GM18526 (cell line): ENCODE results near the gene CFAP97D2.

ENCODE experiments used
- POLR2A ChIP-seq: IDR thresholded peaks from 3 replicates; pipeline ENCODE4 v1.6.1; 2011; ENCODE audit not compliant: insufficient read length; ENCODE audit errors: extremely low read depth

The CFAP97D2 gene

DNA sequence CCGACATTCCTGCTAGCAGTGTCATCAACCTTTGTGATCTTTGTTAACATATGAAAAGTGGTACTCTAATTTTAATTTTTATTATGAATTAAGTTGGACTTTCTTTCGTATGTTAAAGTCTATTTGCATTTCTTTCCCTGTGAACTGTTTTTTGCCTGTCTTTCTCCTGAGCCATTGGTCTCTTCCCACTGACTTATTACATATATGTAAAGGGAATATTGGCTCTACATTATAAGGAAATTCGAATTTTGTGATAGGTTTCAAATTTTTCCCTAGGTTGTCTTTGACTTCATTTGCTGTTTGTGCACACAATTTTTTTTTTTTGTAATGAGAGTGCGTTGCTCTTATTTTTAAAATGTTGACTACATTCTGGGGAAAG is 55.2 kb downstream of the CFAP97D2 start:
- TF ChIP-seq POLR2A, result no peak

- TF ChIP-seq POLR2A, result peak; percentile 65
These were observed 55.8 kb downstream of the CFAP97D2 start, which contains the start of gene CDC16 for GRCh38 chr13:114234645-114235421. CDC16 (plus strand) TSS chr13:114234897; CDS start chr13:114235085, 188 bp downstream.

- no peak for TF ChIP-seq POLR2A
These were observed 56.6 kb downstream of the CFAP97D2 start for GRCh38 chr13:114235697-114236096.

DNA sequence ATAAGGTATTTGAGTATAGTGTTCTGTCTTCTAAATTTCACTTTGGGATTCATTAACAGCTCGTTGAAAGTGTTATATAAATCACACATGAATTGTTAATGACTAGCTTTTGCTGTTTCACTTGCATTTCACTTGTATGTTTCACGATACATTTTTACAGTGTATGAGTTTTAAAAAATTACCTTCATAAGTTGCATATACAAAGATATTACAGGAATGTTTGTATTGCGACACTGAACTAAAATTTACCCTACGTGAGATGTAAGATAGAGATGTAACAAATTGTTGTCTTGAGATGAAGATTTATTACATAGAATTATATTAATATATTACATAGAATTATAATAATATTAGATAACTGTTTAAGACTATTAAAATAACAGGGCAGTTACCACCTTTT is 57.2 kb downstream of the CFAP97D2 start:
- no peak for TF ChIP-seq POLR2A

DNA sequence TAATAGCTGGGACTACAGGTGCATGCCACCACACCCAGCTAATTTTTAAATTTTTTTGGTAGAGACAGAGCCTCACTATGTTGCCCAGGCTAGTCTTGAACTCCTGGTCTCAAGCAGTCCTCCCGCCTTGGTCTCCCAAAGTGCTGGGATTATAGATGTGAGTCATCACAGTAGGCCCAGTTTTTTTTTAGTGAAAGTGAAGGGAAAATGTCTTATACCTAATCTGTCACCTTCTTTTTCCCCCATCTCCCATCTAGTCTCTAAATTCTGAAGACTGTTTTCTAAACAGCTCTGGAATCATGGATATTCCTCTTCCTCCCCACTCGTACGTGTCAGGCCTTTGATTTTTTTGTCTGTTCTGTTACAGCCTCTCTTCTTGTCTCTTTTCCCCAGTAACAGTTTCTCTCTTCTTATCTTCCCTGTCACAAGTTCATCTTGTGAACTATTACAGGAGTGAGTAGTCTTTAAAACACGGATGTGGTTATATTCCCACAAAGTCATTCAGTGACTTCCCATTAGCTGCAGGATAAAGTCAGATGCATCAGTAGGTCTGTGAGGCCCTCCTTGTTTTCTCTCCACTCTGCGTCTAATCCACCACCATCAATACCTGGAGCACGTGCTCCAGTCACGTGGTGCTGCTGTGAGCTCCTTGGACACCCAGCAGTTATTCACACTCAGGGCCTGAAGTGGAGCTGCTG is 58.5 kb downstream of the CFAP97D2 start:
- no peak for TF ChIP-seq POLR2A

- TF ChIP-seq POLR2A, result no peak
These were observed 62.9 kb downstream of the CFAP97D2 start for GRCh38 chr13:114241918-114242317.

DNA sequence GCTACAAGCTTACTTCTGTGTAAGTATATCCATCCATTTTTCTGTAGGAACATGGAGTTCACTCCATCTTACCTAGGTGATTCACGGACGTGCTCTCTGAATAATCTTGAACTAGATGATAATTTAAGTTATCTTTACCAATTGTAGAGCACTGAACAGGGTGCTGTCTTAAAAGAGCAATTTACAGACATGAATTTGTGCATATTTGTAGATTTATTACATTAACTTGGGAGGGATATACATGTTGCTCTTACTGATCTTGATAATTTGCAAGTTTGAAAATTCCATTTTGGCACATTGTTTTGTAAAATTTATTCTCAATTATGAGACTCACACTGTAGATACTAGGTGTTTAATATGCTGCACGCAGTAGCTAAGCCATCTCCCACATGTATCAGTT is 64.9 kb downstream of the CFAP97D2 start:
- TF ChIP-seq POLR2A, result no peak

- TF ChIP-seq POLR2A, result no peak
These were observed 65.6 kb downstream of the CFAP97D2 start for GRCh38 chr13:114244637-114245036.

GRCh38 chr13:114248011-114248410 is 69.0 kb downstream of the CFAP97D2 start:
- no peak for TF ChIP-seq POLR2A

GRCh38 chr13:114249077-114249476 is 70.0 kb downstream of the CFAP97D2 start:
- TF ChIP-seq POLR2A, result no peak

DNA sequence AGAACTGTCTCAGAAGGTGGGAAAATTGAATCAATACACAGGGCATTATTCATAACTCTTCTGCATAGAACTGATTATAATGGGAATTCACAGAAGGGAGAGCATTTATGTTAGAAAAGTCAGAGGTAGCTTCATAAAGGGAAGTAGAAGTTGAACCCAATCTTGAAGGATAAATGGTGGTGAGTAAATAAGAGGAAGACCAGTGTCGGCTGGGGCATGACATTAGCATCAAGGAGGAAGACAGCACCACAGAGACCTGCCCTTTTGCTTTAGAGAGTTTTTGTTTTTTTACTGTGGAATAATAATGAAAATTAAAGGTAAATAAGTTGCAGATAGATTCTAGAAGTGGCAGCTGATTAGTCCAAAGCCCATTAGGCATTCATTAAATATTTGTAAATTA is 77.5 kb downstream of the CFAP97D2 start:
- TF ChIP-seq POLR2A, result no peak

- TF ChIP-seq POLR2A, result no peak
These were observed 78.0 kb downstream of the CFAP97D2 start for GRCh38 chr13:114257014-114257413.

DNA sequence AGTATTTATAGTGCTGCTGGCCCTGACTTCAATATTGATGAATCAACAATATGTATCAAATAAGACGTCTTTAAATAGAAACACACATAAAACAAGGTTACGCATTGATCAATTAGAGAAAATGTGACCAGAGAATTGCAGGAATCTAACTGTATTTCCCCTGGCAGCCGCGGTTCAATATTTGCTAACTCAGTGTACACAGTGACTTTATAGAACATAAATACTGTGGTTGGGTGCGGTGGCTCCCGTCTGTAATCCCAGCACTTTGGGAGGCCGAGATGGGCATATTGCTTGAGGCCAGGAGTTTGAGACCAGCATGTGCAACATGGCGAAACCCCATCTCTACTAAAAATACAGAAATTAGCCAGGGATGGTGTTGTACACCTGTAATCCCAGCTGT is 79.5 kb downstream of the CFAP97D2 start:
- no peak for TF ChIP-seq POLR2A

GRCh38 chr13:114259374-114259773 is 80.3 kb downstream of the CFAP97D2 start:
- no peak for TF ChIP-seq POLR2A

GRCh38 chr13:114259974-114260373 is 80.9 kb downstream of the CFAP97D2 start:
- no peak for TF ChIP-seq POLR2A

DNA sequence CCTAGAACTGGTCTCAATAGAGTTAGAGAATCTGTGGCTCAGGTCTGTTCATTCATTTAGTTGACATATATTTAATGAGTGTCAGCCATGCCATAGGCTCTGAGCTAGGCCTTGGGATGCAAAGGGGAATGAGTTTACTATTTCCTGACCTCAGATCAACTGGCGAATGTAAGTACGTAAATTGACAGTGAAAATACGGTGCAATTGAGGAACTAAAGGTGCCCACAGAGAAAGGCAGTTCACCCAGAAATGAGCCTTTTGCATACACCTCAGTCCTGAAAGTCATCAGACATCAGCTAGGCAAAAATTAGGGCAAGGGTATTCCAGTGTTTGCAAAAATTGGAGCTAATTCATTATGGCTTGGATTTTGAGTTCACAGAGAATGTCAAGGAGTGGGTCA is 81.8 kb downstream of the CFAP97D2 start:
- no peak for TF ChIP-seq POLR2A
